Activated CD4-positive, alpha-beta T cell treated with anti-CD3 and anti-CD28 coated beads for 1 hour (primary cell): ENCODE results near the gene PLEKHG4B.
"Not testable (repeated sequence)": the region's sequence is repeated elsewhere in the genome, so short reads cannot be mapped to it uniquely, and the experiment has no call there.

ENCODE experiments used
- DNase-seq: peaks from one replicate; pipeline ENCODE4 v3.0.0-alpha.2; 2020

Gene PLEKHG4B

DNA sequence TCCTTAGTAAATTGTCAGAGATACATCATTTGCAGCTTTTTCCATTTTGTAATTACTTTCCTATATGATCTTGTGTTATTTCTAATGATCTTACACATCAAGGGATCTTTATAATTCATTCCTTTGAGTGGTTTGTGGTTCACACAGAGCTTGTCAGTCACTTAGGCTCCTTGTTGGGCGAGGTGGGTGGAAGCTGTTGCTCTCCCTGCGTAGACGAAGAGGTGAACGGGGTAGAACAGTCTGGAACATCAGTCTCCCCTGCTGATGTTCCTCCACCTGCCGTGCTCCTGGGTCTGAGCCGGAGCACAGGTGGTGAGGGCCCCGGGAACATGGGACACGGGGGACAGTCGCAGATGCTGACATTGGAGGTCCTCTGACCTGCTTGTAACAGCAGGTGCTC lies 143.6 kb downstream of the PLEKHG4B start:
- not testable (repeated sequence) for DNase-seq

DNA sequence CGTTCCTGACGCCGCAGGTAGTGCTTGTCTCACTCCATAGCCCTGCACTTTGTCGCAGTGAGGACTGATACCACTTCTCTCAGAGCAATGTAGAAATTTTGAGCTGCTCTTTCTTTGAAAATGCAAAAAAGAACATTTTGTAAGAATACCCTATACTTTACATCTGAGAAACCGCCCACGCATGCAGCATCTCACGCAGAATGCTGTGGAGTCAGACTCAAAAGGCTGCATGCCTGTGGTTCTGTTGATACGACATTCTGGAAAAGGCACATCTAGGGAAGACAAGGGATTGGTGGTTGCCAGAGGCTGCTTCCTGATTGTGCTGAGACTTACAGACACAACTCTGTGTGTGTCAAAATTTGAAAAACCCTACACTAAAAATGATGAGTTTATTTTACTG lies 146.0 kb downstream of the PLEKHG4B start:
- not testable (repeated sequence) for DNase-seq
